GM21526 (cell line): ENCODE results near the gene TNNI3K.

Experiments
- ATAC-seq: cut with Tn5 transposase; IDR thresholded peaks from one replicate; pipeline ENCODE4 v1.9.1; 2021; ENCODE audit warnings: moderate library complexity; ENCODE audit not compliant: unreplicated experiment, low FRiP score

The TNNI3K gene

GRCh38 chr1:74480068-74480467 lies 244.9 kb downstream of the TNNI3K start:
- ATAC-seq, result no peak

- ATAC-seq, result no peak
Observed at GRCh38 chr1:74481607-74482006, 246.4 kb downstream of the TNNI3K start.

- no peak for ATAC-seq
Observed at GRCh38 chr1:74485622-74486021, 250.4 kb downstream of the TNNI3K start.

GRCh38 chr1:74486036-74486435 lies 250.8 kb downstream of the TNNI3K start:
- ATAC-seq, result no peak

- ATAC-seq, result no peak
Observed at GRCh38 chr1:74496669-74497068, 261.5 kb downstream of the TNNI3K start.

- ATAC-seq, result no peak
Observed at GRCh38 chr1:74498901-74499300, 263.7 kb downstream of the TNNI3K start.

- ATAC-seq, result peak; percentile 42
Observed at GRCh38 chr1:74502432-74502831, 267.2 kb downstream of the TNNI3K start.

GRCh38 chr1:74502858-74503257 lies 267.7 kb downstream of the TNNI3K start:
- peak; percentile 54 for ATAC-seq

- ATAC-seq, result peak; percentile 90
Observed at GRCh38 chr1:74504125-74504932, 269.1 kb downstream of the TNNI3K start.

- ATAC-seq, result no peak
Observed at GRCh38 chr1:74504933-74505512, 269.8 kb downstream of the TNNI3K start.

GRCh38 chr1:74505928-74506710 lies 270.9 kb downstream of the TNNI3K start:
- no peak for ATAC-seq

GRCh38 chr1:74508449-74508848 lies 273.3 kb downstream of the TNNI3K start:
- ATAC-seq, result no peak

- no peak for ATAC-seq
Observed at GRCh38 chr1:74512170-74512915, 277.2 kb downstream of the TNNI3K start, which contains the start of gene LRRC53. Gene LRRC53, minus strand, starts transcription at chr1:74512611. Its CDS starts 29,262 bp downstream, at chr1:74483349.

GRCh38 chr1:74513411-74514300 lies 278.5 kb downstream of the TNNI3K start:
- ATAC-seq, result no peak

GRCh38 chr1:74517599-74518051 lies 282.4 kb downstream of the TNNI3K start:
- ATAC-seq, result peak; percentile 94

- no peak for ATAC-seq
Observed at GRCh38 chr1:74522148-74522547, 287.0 kb downstream of the TNNI3K start.

- ATAC-seq, result no peak
Observed at GRCh38 chr1:74523873-74524480, 288.8 kb downstream of the TNNI3K start.

GRCh38 chr1:74526708-74527107 lies 291.5 kb downstream of the TNNI3K start:
- no peak for ATAC-seq

- ATAC-seq, result no peak
Observed at GRCh38 chr1:74528123-74528522, 292.9 kb downstream of the TNNI3K start.
